A549 (cell line): Measurements from ENCODE around the gene TDRKH.

Experiments
- CBX8 ChIP-seq: fragments of 200-600 bp; sonication (generic); IDR thresholded peaks from 2 replicates; pipeline ENCODE4 v1.6.1; 2016
- CHD2 ChIP-seq: fragments of 150-350 bp; IDR thresholded peaks from 2 replicates; pipeline ENCODE4 v1.6.1; 2014; ENCODE audit warnings: low read length; ENCODE audit not compliant: partially characterized antibody
- CTCF ChIP-seq: fragments of >200 bp; sonication (Bioruptor Twin); formaldehyde crosslinking; IDR thresholded peaks from 3 replicates; pipeline ENCODE4 v1.5.1; 2016
- EP300 ChIP-seq, 2 experiments: fragments of >200 bp; sonication (Bioruptor Twin); formaldehyde crosslinking; IDR thresholded peaks; 2 replicates in 1 of 2; 3 replicates in 1 of 2; pipeline ENCODE4 v1.6.1; 2016 to 2017
- KDM1A ChIP-seq: fragments of 200-600 bp; sonication (generic); IDR thresholded peaks from 2 replicates; pipeline ENCODE4 v1.6.1; 2016; ENCODE audit warnings: low read depth, mild to moderate bottlenecking
- MYC ChIP-seq: IDR thresholded peaks from 2 replicates; pipeline ENCODE4 v1.6.1; 2012; ENCODE audit warnings: mild to moderate bottlenecking, inconsistent platforms, low read length, improper control_type of control experiment, borderline replicate concordance
- POLR2A ChIP-seq: IDR thresholded peaks from 2 replicates; pipeline ENCODE4 v1.6.1; 2012; ENCODE audit warnings: mild to moderate bottlenecking, low read length
- POLR2AphosphoS2 ChIP-seq: conservative IDR thresholded peaks from 2 replicates; pipeline ENCODE4 v1.6.1; 2012; ENCODE audit warnings: low read length, improper control_type of control experiment, inconsistent platforms
- RAD21 ChIP-seq, 2 experiments: fragments of >200 bp in 1 of 2; sonication (Bioruptor Twin) in 1 of 2; formaldehyde crosslinking in 1 of 2; IDR thresholded peaks in 1 of 2; conservative IDR thresholded peaks in 1 of 2; 2 replicates in 1 of 2; 3 replicates in 1 of 2; pipeline ENCODE4 v1.6.1; 2012 to 2018; ENCODE audit warnings: inconsistent platforms in 1 of 2
- REST ChIP-seq: fragments of 200-600 bp; sonication (generic); IDR thresholded peaks from 2 replicates; pipeline ENCODE4 v1.6.1; 2016; ENCODE audit warnings: antibody characterized with exemption, mild to moderate bottlenecking, moderate library complexity
- TFCP2L1 ChIP-seq: fragments of 250-450 bp; sonication (Bioruptor Pico); IDR thresholded peaks from 2 replicates; pipeline ENCODE4 v1.5.0; 2021; ENCODE audit warnings: mild to moderate bottlenecking
- USF2 ChIP-seq: fragments of 450-650 bp; IDR thresholded peaks from 2 replicates; pipeline ENCODE4 v1.6.1; 2014; ENCODE audit warnings: antibody characterized with exemption

GRCh38 chr1:151834239-151834638 lies 43.9 kb upstream of the TDRKH start:
- TF ChIP-seq REST, result no peak
- TF ChIP-seq POLR2A, result no peak
- no peak for TF ChIP-seq CTCF
- TF ChIP-seq CBX8, result no peak
- no peak for TF ChIP-seq CHD2
- no peak for TF ChIP-seq RAD21 (conservative IDR thresholded peaks at IDR 0.05 in 1 of 2, IDR thresholded peaks at IDR 0.05 in 1 of 2)
- no peak for TF ChIP-seq POLR2AphosphoS2
- TF ChIP-seq USF2, result no peak
- TF ChIP-seq EP300 (IDR thresholded peaks at IDR 0.05), result no peak
- TF ChIP-seq KDM1A, result no peak
- no peak for TF ChIP-seq TFCP2L1 (CRISPR knock-in tag)
- no peak for TF ChIP-seq MYC
